Measurements from ENCODE around the gene IFFO2. TPM values are rescaled to one million over a fixed set of nuclear protein-coding genes. Genes with fewer than 3 reads are reported as not detected.

IFFO2 gene
- total RNA-seq, 1 donor from 2014 or later: 6.8 TPM

DNA sequence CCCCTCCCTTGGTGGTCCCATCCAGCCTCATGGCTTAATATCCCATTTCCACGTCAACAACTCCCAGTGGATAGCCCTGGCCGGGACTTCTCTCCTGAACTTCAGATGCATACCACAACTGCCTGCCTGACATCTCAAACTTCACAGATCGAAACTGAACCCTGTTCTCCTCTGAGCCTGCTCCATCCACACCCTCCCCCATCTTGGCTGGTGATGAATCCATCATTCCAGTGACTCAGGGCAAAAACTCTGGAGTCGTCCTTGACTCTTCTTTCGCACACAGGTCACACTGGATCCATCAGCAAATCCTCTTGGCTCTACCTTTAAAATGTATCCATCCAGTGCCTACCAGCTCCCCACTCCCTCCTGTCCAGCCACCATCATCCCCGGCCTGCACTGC, 100.9 kb downstream of the IFFO2 start:
- H3K27me3 Mint-ChIP-seq (ENCODE audit: unreplicated experiment): no peaks in the 10 kb centered on the region
- no peak overlapping the region for H3K27ac Mint-ChIP-seq (ENCODE audit: unreplicated experiment)
- DNase-seq (ENCODE audit: extremely low spot score, unreplicated experiment): no peak

DNA sequence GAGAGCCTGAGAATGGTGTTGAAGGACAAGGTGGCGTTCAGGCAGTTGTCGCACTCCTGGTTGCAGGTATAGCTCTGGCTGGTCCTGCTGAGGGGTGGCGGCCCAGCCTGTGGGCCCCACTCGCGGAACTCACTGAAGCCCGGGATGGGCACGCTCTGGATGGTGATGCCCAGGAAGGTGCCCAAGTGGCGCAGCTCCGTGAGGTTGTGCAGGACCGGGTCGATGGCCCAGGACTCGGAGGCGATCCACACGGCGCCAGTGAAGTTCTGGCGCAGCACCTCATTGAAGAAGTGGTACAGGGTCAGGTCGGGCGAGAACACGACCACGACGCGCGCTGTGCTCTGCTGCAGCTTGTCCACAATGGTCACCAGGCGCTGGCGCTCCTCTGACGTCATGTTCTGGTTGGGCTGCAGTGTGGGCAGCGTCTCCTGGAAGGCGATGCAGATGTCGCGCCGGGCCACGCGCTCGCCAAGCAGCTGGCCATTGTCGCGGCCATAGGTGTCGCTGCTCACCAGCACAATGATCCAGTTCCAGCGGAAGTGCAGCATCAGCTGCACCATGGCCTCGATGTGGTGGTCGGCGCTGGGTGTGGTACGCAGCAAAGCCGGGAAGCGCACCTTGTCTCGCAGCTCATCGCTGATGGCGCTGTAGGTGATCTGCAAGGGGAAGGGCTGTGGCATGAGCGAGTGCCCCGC, 102.0 kb downstream of the IFFO2 start:
- H3K4me3 Mint-ChIP-seq (ENCODE audit: unreplicated experiment): no peak overlapping the region
- H3K36me3 Mint-ChIP-seq (ENCODE audit: unreplicated experiment): no peaks in the 10 kb centered on the region
- H3K27ac Mint-ChIP-seq (ENCODE audit: unreplicated experiment): no peak overlapping the region
- no peak for DNase-seq (ENCODE audit: extremely low spot score, unreplicated experiment)
- H3K9me3 Mint-ChIP-seq (ENCODE audit: unreplicated experiment): no peaks in the 10 kb centered on the region
- no peaks in the 10 kb centered on the region for H3K4me1 Mint-ChIP-seq (ENCODE audit: unreplicated experiment)
- H3K27me3 Mint-ChIP-seq (ENCODE audit: unreplicated experiment): no peaks in the 10 kb centered on the region
- TF ChIP-seq, protein P1, sequence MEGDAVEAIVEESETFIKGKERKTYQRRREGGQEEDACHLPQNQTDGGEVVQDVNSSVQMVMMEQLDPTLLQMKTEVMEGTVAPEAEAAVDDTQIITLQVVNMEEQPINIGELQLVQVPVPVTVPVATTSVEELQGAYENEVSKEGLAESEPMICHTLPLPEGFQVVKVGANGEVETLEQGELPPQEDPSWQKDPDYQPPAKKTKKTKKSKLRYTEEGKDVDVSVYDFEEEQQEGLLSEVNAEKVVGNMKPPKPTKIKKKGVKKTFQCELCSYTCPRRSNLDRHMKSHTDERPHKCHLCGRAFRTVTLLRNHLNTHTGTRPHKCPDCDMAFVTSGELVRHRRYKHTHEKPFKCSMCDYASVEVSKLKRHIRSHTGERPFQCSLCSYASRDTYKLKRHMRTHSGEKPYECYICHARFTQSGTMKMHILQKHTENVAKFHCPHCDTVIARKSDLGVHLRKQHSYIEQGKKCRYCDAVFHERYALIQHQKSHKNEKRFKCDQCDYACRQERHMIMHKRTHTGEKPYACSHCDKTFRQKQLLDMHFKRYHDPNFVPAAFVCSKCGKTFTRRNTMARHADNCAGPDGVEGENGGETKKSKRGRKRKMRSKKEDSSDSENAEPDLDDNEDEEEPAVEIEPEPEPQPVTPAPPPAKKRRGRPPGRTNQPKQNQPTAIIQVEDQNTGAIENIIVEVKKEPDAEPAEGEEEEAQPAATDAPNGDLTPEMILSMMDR (IDR thresholded peaks at IDR 0.05): no peak

More for the DNA sequence above, 100.9 kb downstream of the IFFO2 start:
- Mint-ChIP-seq H3K36me3 (ENCODE audit: unreplicated experiment) (no peaks in the 10 kb centered on the region), H3K4me3 (ENCODE audit: unreplicated experiment) (no peak overlapping the region), H3K9me3 (ENCODE audit: unreplicated experiment) (no peaks in the 10 kb centered on the region), H3K4me1 (ENCODE audit: unreplicated experiment) (no peaks in the 10 kb centered on the region)
- TF ChIP-seq, protein P1 (IDR thresholded peaks at IDR 0.05): no peak

Small RNA genes within 50 kb of the gene (microRNA-seq; reads per million reads assigned to microRNA genes)
- not detected for gene MIR1290 (ENCODE audit: unreplicated experiment)
- not detected for gene MIR4695 (ENCODE audit: unreplicated experiment)

Other genes with a start within 250 kb of the IFFO2 start
- not detected in 2 replicates for gene TAS1R2, start 97.0 kb downstream of the IFFO2 start, total RNA-seq
- 13.7 and 13.8 TPM in 2 replicates for gene ALDH4A1, start 54.1 kb downstream of the IFFO2 start, total RNA-seq